Stimulated activated naive CD8-positive, alpha-beta T cell treated with anti-CD3 and anti-CD28 coated beads, Interleukin-15, Interleukin-2, amounts not matched to agents 100 U/mL and 50 U/mL, for 24 hours (primary cell): ENCODE data around the gene DGKI.
"Not testable (repeated sequence)": the region's sequence is repeated elsewhere in the genome, so short reads cannot be mapped to it uniquely, and the experiment has no call there.

Experiments used
- ATAC-seq: fragments of 150-1000 bp; cut with Tn5 transposase; one replicate; pipeline ENCODE4 v1.10.0; 2021
- DNase-seq: peaks from one replicate; pipeline ENCODE4 v3.0.0; 2021

DGKI gene

GRCh38 chr7:137462847-137463246 is 383.9 kb downstream of the DGKI start:
- DNase-seq (no peak), ATAC-seq (peak; percentile 23)

- DNase-seq (no peak), ATAC-seq (no peak)
Observed at GRCh38 chr7:137462074-137462715, 384.6 kb downstream of the DGKI start.

GRCh38 chr7:137458399-137458798 is 388.4 kb downstream of the DGKI start:
- ATAC-seq (no peak), DNase-seq (no peak)

GRCh38 chr7:137454767-137455166 is 392.0 kb downstream of the DGKI start:
- ATAC-seq (no peak), DNase-seq (no peak)

GRCh38 chr7:137454246-137454724 is 392.5 kb downstream of the DGKI start:
- DNase-seq (no peak), ATAC-seq (no peak)

GRCh38 chr7:137453356-137453755 is 393.4 kb downstream of the DGKI start:
- ATAC-seq = no peak
- no peak for DNase-seq

GRCh38 chr7:137449016-137449415 is 397.8 kb downstream of the DGKI start:
- no peak for ATAC-seq
- DNase-seq = no peak

GRCh38 chr7:137448572-137448971 is 398.2 kb downstream of the DGKI start:
- not testable (repeated sequence) for DNase-seq, ATAC-seq

GRCh38 chr7:137446025-137446424 is 400.7 kb downstream of the DGKI start:
- no peak for ATAC-seq
- no peak for DNase-seq

- DNase-seq = no peak
- ATAC-seq = no peak
Observed at GRCh38 chr7:137445268-137445667, 401.5 kb downstream of the DGKI start.

- no peak for ATAC-seq
- no peak for DNase-seq
Observed at GRCh38 chr7:137443616-137444015, 403.2 kb downstream of the DGKI start.

- ATAC-seq (no peak), DNase-seq (no peak)
Observed at GRCh38 chr7:137441451-137441850, 405.3 kb downstream of the DGKI start.

GRCh38 chr7:137439829-137440825 is 406.6 kb downstream of the DGKI start:
- no peak for DNase-seq
- no peak for ATAC-seq

- ATAC-seq = no peak
Observed at GRCh38 chr7:137434946-137435345, 411.8 kb downstream of the DGKI start.

GRCh38 chr7:137434530-137434929 is 412.2 kb downstream of the DGKI start:
- no peak for DNase-seq
- no peak for ATAC-seq

More at GRCh38 chr7:137434946-137435345, 411.8 kb downstream of the DGKI start:
- DNase-seq = no peak

GRCh38 chr7:137423321-137423720 is 423.5 kb downstream of the DGKI start:
- ATAC-seq (no peak), DNase-seq (no peak)

GRCh38 chr7:137421366-137421765 is 425.4 kb downstream of the DGKI start:
- no peak for ATAC-seq
- DNase-seq = no peak

GRCh38 chr7:137418841-137419240 is 427.9 kb downstream of the DGKI start:
- ATAC-seq (no peak), DNase-seq (no peak)

- no peak for ATAC-seq
- no peak for DNase-seq
Observed at GRCh38 chr7:137417464-137417863, 429.3 kb downstream of the DGKI start.

- ATAC-seq = no peak
- DNase-seq = no peak
Observed at GRCh38 chr7:137413901-137414300, 432.9 kb downstream of the DGKI start.

GRCh38 chr7:137411446-137411845 is 435.3 kb downstream of the DGKI start:
- DNase-seq (no peak), ATAC-seq (no peak)

GRCh38 chr7:137408126-137408525 is 438.6 kb downstream of the DGKI start:
- DNase-seq (no peak), ATAC-seq (no peak)

- DNase-seq = no peak
Observed at GRCh38 chr7:137407078-137407477, 439.7 kb downstream of the DGKI start.

More at GRCh38 chr7:137407078-137407477, 439.7 kb downstream of the DGKI start:
- no peak for ATAC-seq
